CD4-positive, alpha-beta T cell (primary cell): ENCODE results near the gene NFAM1. TPM values are rescaled to one million over a fixed set of nuclear protein-coding genes. Genes with fewer than 3 reads are reported as not detected.

Experiments used
- ATAC-seq: fragments of 200-7000 bp; cut with Tn5 transposase; one replicate; pipeline ENCODE4 v1.10.0; 2022; ENCODE audit warnings: mild to moderate bottlenecking; ENCODE audit not compliant: poor library complexity
- CTCF ChIA-PET: fragments of 350-600 bp; sonication (Branson Sonifier 250); formaldehyde crosslinking; loops from one replicate; lab custom pipeline; 2021; ENCODE audit warnings: antibody characterized with exemption, inconsistent platforms; lab: Charles Lee
- POLR2A ChIA-PET: fragments of 350-600 bp; sonication (Branson Sonifier 250); formaldehyde crosslinking; loops from one replicate; lab custom pipeline; 2021; ENCODE audit warnings: antibody characterized with exemption, inconsistent platforms; lab: Charles Lee
- DNase-seq, 14 experiments: peaks; one replicate each; pipeline ENCODE4 v3.0.0-alpha.2; 2013 to 2020; ENCODE audit warnings: mixed read lengths in 2 of 14
- H3K27ac ChIP-seq, 2 donors: one replicate each; pipeline versions ENCODE4 v1.5.1 to v1.7.0; 2013; ENCODE audit warnings: low read length in 2 of 2, low read depth in 1 of 2, mild to moderate bottlenecking in 1 of 2
- H3K27me3 ChIP-seq, 2 experiments: 1 replicate in 1 of 2; 2 replicates in 1 of 2; pipeline versions ENCODE4 v1.6.1 to v1.7.0; 2013; ENCODE audit warnings: low read length in 2 of 2, control low read depth in 1 of 2, mild to moderate bottlenecking in 1 of 2, moderate library complexity in 1 of 2; ENCODE audit not compliant: insufficient read depth in 2 of 2, control insufficient read depth in 1 of 2
- H3K36me3 ChIP-seq: one replicate; pipeline ENCODE4 v1.6.1; 2013; ENCODE audit warnings: low read length, control low read depth; ENCODE audit not compliant: insufficient read depth
- H3K4me1 ChIP-seq: one replicate; pipeline ENCODE4 v1.6.1; 2013; ENCODE audit warnings: low read length, control low read depth; ENCODE audit not compliant: insufficient read depth
- H3K4me3 ChIP-seq: one replicate; pipeline ENCODE4 v1.5.1; 2013; ENCODE audit warnings: mild to moderate bottlenecking, low read length, moderate library complexity
- H3K9me3 ChIP-seq, 2 experiments: 1 replicate in 1 of 2; 2 replicates in 1 of 2; pipeline versions ENCODE4 v1.6.1 to v1.7.0; 2013; ENCODE audit warnings: low read length in 2 of 2, mild to moderate bottlenecking in 2 of 2, control low read depth in 1 of 2, moderate library complexity in 1 of 2; ENCODE audit not compliant: control insufficient read depth in 1 of 2, insufficient read depth in 1 of 2
- H3K27ac Mint-ChIP-seq: one replicate; pipeline ENCODE4 v1.8.0; 2020; ENCODE audit warnings: mixed read lengths
- H3K27me3 Mint-ChIP-seq: one replicate; pipeline ENCODE4 v1.8.0; 2021; ENCODE audit warnings: mixed read lengths
- H3K36me3 Mint-ChIP-seq: one replicate; pipeline ENCODE4 v1.8.0; 2021; ENCODE audit warnings: low read depth, mixed read lengths
- H3K4me1 Mint-ChIP-seq: one replicate; pipeline ENCODE4 v1.8.0; 2021; ENCODE audit warnings: low read depth, mixed read lengths
- H3K4me3 Mint-ChIP-seq: one replicate; pipeline ENCODE4 v1.8.0; 2020; ENCODE audit warnings: mild to moderate bottlenecking, mixed read lengths
- H3K9me3 Mint-ChIP-seq: one replicate; pipeline ENCODE4 v1.8.0; 2020; ENCODE audit warnings: mixed read lengths
- intact Hi-C, 2 experiments: fragments of 100-400 bp; cut with DNase I in 1 of 2; cut with micrococcal nuclease in 1 of 2; formaldehyde crosslinking; loops; one replicate each; pipeline versions ENCODE4 v1.15.1 to v1.9.0; 2023 to 2025; cut with DNase I, micrococcal nuclease
- total RNA-seq, 174 experiments: library from RNA in 2 of 174; stranded (reverse) in 2 of 174; gene quantifications; one replicate each; pipeline ENCODE4 v1.2.3 and lab custom pipeline; 2021 to 2026
- TF ChIP-seq, protein P1 (sequence below): fragments of 200-600 bp; IDR thresholded peaks from one replicate; pipeline ENCODE4 v1.8.0; 2022; ENCODE audit warnings: antibody characterized with exemption, mild to moderate bottlenecking

Gene NFAM1
- total RNA-seq, 2 experiments from 2014 or later: 0.34 to 0.38 TPM

- intact Hi-C loops: no loop called here
- CTCF ChIA-PET: interaction anchor here (0.5 to 0.7 kb wide), 2 partner anchors 71 to 569 kb away, joined by 3 read pairs; no protein-coding TSS in a partner anchor
- H3K9me3 Mint-ChIP-seq: no peaks in the 10 kb centered on the region
Observed at GRCh38 chr22:42375982-42376381, 56.2 kb downstream of the NFAM1 start.

DNA sequence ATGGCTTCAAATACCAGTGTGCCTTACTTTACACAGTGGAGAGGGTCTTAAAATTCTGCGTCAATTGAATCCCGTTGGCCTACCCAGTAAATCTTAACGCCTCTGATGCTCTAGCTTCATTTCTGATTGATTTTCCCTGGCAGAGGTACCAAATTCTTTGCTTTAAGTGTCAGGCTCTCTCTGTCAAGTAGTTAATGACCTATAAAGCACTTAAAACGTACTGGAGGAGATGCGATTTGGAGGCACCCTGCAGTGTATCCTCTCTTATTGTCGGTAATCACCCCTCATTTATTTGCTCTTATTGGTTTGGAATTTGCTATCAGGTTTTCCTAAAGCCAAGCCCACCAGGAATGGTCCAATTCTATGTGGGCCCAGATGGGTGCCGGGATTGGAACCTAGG is 59.2 kb downstream of the NFAM1 start:
- Mint-ChIP-seq H3K4me3 (no peak overlapping the region), H3K27ac (no peak overlapping the region), H3K36me3 (no peaks in the 10 kb centered on the region), H3K27me3 (peaks cover 5% of the 10 kb centered on the region), H3K4me1 (peaks cover 13% of the 10 kb centered on the region), H3K9me3 (no peaks in the 10 kb centered on the region)
- Histone ChIP-seq H3K4me1 (peaks cover 21% of the 10 kb centered on the region), H3K27ac (no peak overlapping the region), H3K27me3 (peaks cover 7% of the 10 kb centered on the region in 2 experiments), H3K36me3 (no peaks in the 10 kb centered on the region), H3K9me3 (peaks cover 0 to 7% of the 10 kb centered on the region in 2 experiments), H3K4me3 (no peak overlapping the region)
- TF ChIP-seq, protein P1, sequence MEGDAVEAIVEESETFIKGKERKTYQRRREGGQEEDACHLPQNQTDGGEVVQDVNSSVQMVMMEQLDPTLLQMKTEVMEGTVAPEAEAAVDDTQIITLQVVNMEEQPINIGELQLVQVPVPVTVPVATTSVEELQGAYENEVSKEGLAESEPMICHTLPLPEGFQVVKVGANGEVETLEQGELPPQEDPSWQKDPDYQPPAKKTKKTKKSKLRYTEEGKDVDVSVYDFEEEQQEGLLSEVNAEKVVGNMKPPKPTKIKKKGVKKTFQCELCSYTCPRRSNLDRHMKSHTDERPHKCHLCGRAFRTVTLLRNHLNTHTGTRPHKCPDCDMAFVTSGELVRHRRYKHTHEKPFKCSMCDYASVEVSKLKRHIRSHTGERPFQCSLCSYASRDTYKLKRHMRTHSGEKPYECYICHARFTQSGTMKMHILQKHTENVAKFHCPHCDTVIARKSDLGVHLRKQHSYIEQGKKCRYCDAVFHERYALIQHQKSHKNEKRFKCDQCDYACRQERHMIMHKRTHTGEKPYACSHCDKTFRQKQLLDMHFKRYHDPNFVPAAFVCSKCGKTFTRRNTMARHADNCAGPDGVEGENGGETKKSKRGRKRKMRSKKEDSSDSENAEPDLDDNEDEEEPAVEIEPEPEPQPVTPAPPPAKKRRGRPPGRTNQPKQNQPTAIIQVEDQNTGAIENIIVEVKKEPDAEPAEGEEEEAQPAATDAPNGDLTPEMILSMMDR: no peak
- POLR2A ChIA-PET: no interaction called here
- CTCF ChIA-PET: interaction anchor here (0.6 kb wide), 1 partner anchor 254 kb away, joined by 3 read pairs; no protein-coding TSS in a partner anchor
- intact Hi-C loops: no loop called here
- DNase-seq (no peak), ATAC-seq (no peak)

More at GRCh38 chr22:42375982-42376381, 56.2 kb downstream of the NFAM1 start:
- Histone ChIP-seq H3K27me3 (no peaks in the 10 kb centered on the region), H3K9me3 (no peaks in the 10 kb centered on the region), H3K4me3 (no peak overlapping the region), H3K36me3 (no peaks in the 10 kb centered on the region), H3K4me1 (peaks cover 5% of the 10 kb centered on the region), H3K27ac (no peak overlapping the region)
- Mint-ChIP-seq H3K36me3 (no peaks in the 10 kb centered on the region), H3K27me3 (no peaks in the 10 kb centered on the region), H3K27ac (no peak overlapping the region), H3K4me1 (peaks cover 5% of the 10 kb centered on the region), H3K4me3 (no peak overlapping the region)
- POLR2A ChIA-PET: no interaction called here
- no peak for ATAC-seq
- no peak for DNase-seq
- TF ChIP-seq, protein P1: no peak

DNA sequence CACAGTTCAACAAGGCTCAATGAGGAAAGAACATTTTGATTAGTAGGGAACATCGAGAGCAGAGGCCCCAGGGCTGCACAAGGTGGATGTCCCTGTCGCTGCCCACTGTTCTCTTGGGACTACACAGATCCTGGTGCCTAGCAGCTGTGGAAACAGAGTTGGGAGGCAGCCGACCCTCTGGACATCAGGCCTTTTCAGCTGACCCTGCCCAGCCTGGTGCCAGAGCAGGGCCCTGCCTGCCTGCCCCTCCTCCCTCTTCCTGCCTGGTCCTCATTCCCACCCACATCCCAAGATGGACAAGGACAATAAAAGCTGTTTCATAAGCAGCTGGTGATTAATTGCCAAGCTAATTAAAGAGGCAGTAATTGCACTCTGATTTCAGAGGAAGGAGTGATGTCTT is 60.7 kb downstream of the NFAM1 start:
- Mint-ChIP-seq H3K4me1 (peaks cover 23% of the 10 kb centered on the region), H3K27me3 (peaks cover 20% of the 10 kb centered on the region), H3K27ac (no peak overlapping the region), H3K36me3 (no peaks in the 10 kb centered on the region), H3K4me3 (no peak overlapping the region), H3K9me3 (no peaks in the 10 kb centered on the region)
- Histone ChIP-seq H3K4me1 (peaks cover 29% of the 10 kb centered on the region), H3K27me3 (peaks cover 21 to 22% of the 10 kb centered on the region in 2 experiments), H3K27ac (no peak overlapping the region), H3K4me3 (no peak overlapping the region), H3K9me3 (peaks cover 0 to 14% of the 10 kb centered on the region in 2 experiments), H3K36me3 (no peaks in the 10 kb centered on the region)
- intact Hi-C loops: no loop called here
- no peak for DNase-seq
- TF ChIP-seq, protein P1: no peak
- POLR2A ChIA-PET: no interaction called here
- CTCF ChIA-PET: no interaction called here
- no peak for ATAC-seq
